Fibroblast of lung (primary cell): ENCODE data around the gene MPDU1. TPM values are rescaled to one million over a fixed set of nuclear protein-coding genes. Genes with fewer than 3 reads are reported as not detected.

Experiments used
- DNase-seq, 2 donors: peaks; one replicate each; pipeline versions ENCODE4 v3.0.0 to v3.0.0-alpha.2; 2010; ENCODE audit warnings: low read depth in 2 of 2
- H2AFZ ChIP-seq: 2 replicates; pipeline ENCODE4 v1.5.1; 2012; ENCODE audit warnings: low read length, control low read depth, inconsistent platforms
- H3K27ac ChIP-seq: 2 replicates; pipeline ENCODE4 v1.5.1; 2011; ENCODE audit warnings: low read length, control low read depth; ENCODE audit not compliant: insufficient read depth
- H3K27me3 ChIP-seq: 2 replicates; pipeline ENCODE4 v1.5.1; 2011; ENCODE audit warnings: mild to moderate bottlenecking, low read length; ENCODE audit not compliant: control insufficient read depth, insufficient read depth
- H3K36me3 ChIP-seq: 2 replicates; pipeline ENCODE4 v1.5.1; 2011; ENCODE audit warnings: low read length; ENCODE audit not compliant: control insufficient read depth, insufficient read depth
- H3K4me1 ChIP-seq: 2 replicates; pipeline ENCODE4 v1.5.1; 2011; ENCODE audit warnings: low read length; ENCODE audit not compliant: control insufficient read depth, insufficient read depth; ENCODE audit errors: extremely low read depth
- H3K4me2 ChIP-seq: 2 replicates; pipeline ENCODE4 v1.5.1; 2011; ENCODE audit warnings: low read length, control low read depth; ENCODE audit not compliant: insufficient read depth; ENCODE audit errors: extremely low read depth
- H3K4me3 ChIP-seq, 4 experiments: fragments of 200-600 bp in 1 of 4; sonication (generic) in 1 of 4; replicated peaks in 1 of 4; 2 replicates each; pipeline ENCODE4 v1.5.1; 2011 to 2016; ENCODE audit warnings: low read length in 4 of 4, low read depth in 3 of 4, mild to moderate bottlenecking in 3 of 4, control low read depth in 2 of 4, inconsistent platforms in 1 of 4, mixed read lengths in 1 of 4; ENCODE audit not compliant: insufficient read depth in 1 of 4; ENCODE audit errors: control extremely low read depth in 1 of 4
- H3K79me2 ChIP-seq: 2 replicates; pipeline ENCODE4 v1.5.1; 2012; ENCODE audit warnings: mild to moderate bottlenecking, low read length, inconsistent platforms; ENCODE audit not compliant: control insufficient read depth, insufficient read depth
- H3K9ac ChIP-seq: 2 replicates; pipeline ENCODE4 v1.5.1; 2011; ENCODE audit warnings: mild to moderate bottlenecking, low read length, control low read depth; ENCODE audit not compliant: insufficient read depth
- H3K9me3 ChIP-seq: 2 replicates; pipeline ENCODE4 v1.5.1; 2012; ENCODE audit warnings: low read depth, low read length; ENCODE audit not compliant: control insufficient read depth, insufficient read depth
- H4K20me1 ChIP-seq: 2 replicates; pipeline ENCODE4 v1.5.1; 2011; ENCODE audit warnings: low read length; ENCODE audit not compliant: control insufficient read depth, insufficient read depth; ENCODE audit errors: extremely low read depth
- CTCF ChIP-seq, 2 donors: IDR thresholded peaks in 1 of 2; conservative IDR thresholded peaks in 1 of 2; 1 replicate in 1 of 2; 2 replicates in 1 of 2; pipeline ENCODE4 v1.5.1; 2011 to 2012; ENCODE audit warnings: low read length in 2 of 2, control low read depth in 1 of 2, inconsistent platforms in 1 of 2, low read depth in 1 of 2, mild to moderate bottlenecking in 1 of 2
- EZH2 ChIP-seq: IDR thresholded peaks from 2 replicates; pipeline ENCODE4 v1.5.1; 2012; ENCODE audit warnings: low read length, control low read depth, mild to moderate bottlenecking; ENCODE audit errors: missing control alignments
- polyA plus RNA-seq, 2 donors: library from polyadenylated mRNA; depleted of rRNA in 1 of 2; stranded (reverse) in 1 of 2; unstranded in 1 of 2; fragments of >200 nt; gene quantifications; 2 replicates each; pipeline ENCODE4 v1.2.1, GENCODE V29; 2011 to 2012; ENCODE audit warnings: missing spikeins in 1 of 2
- total RNA-seq: library from RNA; depleted of rRNA; stranded (reverse); fragments of >200 nt; gene quantifications from 2 replicates; pipeline ENCODE4 v1.2.1, GENCODE V29; 2014

MPDU1 gene
- total and polyA plus RNA-seq, 2 donors (not counting 1 experiment from before 2014, with no cell fraction given): 51.9 to 107 TPM

DNA sequence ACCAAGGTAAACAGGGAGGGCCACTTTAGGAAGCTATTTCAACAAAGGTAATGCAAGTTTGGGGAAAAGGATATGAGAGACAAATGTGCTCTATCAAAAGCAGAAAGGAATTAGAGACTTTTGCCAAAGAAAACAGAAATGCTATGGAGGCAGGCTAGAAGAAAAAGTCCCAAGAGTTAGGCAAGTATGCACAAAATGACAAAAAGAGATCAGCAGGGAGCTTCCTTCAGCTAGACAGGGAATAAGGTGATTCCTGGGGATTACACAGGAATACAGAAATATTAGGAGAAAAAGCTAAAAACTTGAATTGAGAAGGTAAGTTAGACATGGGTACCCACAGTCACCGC lies 28.6 kb downstream of the MPDU1 start:
- Histone ChIP-seq H3K4me2 (peak overlapping the region; percentile 60), H3K27me3 (no peaks in the 10 kb centered on the region), H3K4me3 (peak overlapping the region in 2 of 4 experiments; percentile 13 to 45), H3K4me1 (peaks cover 5% of the 10 kb centered on the region), H3K79me2 (peaks cover 55% of the 10 kb centered on the region), H3K9me3 (no peaks in the 10 kb centered on the region), H3K9ac (no peak overlapping the region), H3K27ac (no peak overlapping the region), H3K36me3 (peaks cover 2% of the 10 kb centered on the region), H4K20me1 (no peaks in the 10 kb centered on the region), H2AFZ (no peak overlapping the region)
- DNase-seq: peak in 1 of 2 donors; percentile 35
- TF ChIP-seq CTCF (conservative IDR thresholded peaks at IDR 0.05 in 1 of 2, IDR thresholded peaks at IDR 0.05 in 1 of 2; ENCODE audit: low read depth in 1 of 2, low read length in 2 of 2): no peak
- no peak for TF ChIP-seq EZH2

DNA sequence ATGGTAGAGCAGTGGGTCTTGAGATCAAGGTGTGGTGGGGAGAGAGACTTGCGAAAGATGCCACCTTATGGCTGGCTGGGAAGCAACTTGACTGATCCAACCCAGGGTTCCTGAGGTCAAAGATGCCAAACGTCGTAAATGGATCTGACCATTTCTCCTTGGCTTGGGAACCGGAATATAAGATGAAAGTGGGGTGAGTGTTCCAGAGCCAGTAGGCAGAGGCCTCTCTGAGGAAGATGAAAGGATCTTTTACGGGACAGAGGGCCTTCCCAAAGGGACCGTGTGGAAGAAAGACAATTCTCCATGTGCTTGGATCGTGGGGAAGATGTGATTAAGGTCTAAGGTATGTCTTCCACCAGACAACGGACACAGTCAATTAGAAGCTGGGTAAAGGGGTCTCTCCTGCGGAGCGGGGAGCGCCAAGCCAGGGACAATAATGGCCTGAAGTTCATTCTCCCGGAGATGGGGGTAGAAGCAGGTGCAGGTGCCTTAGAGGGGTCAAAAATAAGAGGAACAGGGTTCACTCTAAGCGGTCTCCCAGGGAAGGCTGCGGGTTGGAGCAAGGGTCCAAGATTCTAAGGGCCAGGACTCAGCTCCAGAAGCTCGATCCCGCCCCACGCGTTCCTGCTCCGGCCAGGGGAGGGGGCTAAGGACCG lies 30.2 kb downstream of the MPDU1 start:
- Histone ChIP-seq H3K79me2 (peaks cover 45% of the 10 kb centered on the region), H2AFZ (no peak overlapping the region), H3K4me2 (peak overlapping the region; percentile 93), H3K36me3 (no peaks in the 10 kb centered on the region), H3K9me3 (no peaks in the 10 kb centered on the region), H4K20me1 (no peaks in the 10 kb centered on the region), H3K4me3 (peak overlapping the region; percentile 54 to 96 (median 80)), H3K9ac (peak overlapping the region; percentile 80), H3K4me1 (peaks cover 5% of the 10 kb centered on the region), H3K27me3 (no peaks in the 10 kb centered on the region), H3K27ac (peak overlapping the region; percentile 65)
- TF ChIP-seq EZH2: no peak
- no peak for TF ChIP-seq CTCF (conservative IDR thresholded peaks at IDR 0.05 in 1 of 2, IDR thresholded peaks at IDR 0.05 in 1 of 2; ENCODE audit: low read depth in 1 of 2, low read length in 2 of 2)
- DNase-seq: peak; percentile 31 to 61

- peak; percentile 99 to 100 for DNase-seq
- Histone ChIP-seq H3K4me2 (peak within 1 kb of the TSS; percentile 93), H4K20me1 (no peaks in the 10 kb centered on the region), H3K9me3 (no peaks in the 10 kb centered on the region), H3K27me3 (peaks cover under 1% of the 10 kb centered on the region), H2AFZ (peak within 1 kb of the TSS; percentile 55), H3K79me2 (peaks cover 43% of the 10 kb centered on the region), H3K27ac (peak within 1 kb of the TSS; percentile 65), H3K9ac (peak within 1 kb of the TSS; percentile 80), H3K4me3 (peak within 1 kb of the TSS; percentile 54 to 96 (median 80)), H3K4me1 (peaks cover 5% of the 10 kb centered on the region), H3K36me3 (no peaks in the 10 kb centered on the region)
- no peak for TF ChIP-seq EZH2
- peak; percentile 55 to 65 for TF ChIP-seq CTCF (conservative IDR thresholded peaks at IDR 0.05 in 1 of 2, IDR thresholded peaks at IDR 0.05 in 1 of 2; ENCODE audit: low read depth in 1 of 2, low read length in 2 of 2)
Observed at GRCh38 chr17:7614425-7615264, 31.0 kb downstream of the MPDU1 start, which contains the start of gene FXR2. TSS of gene FXR2 (minus strand) at chr17:7614897. CDS start at chr17:7614532, 365 bp downstream.
